ENCODE measurements around the gene NUP107.

The NUP107 gene

DNA sequence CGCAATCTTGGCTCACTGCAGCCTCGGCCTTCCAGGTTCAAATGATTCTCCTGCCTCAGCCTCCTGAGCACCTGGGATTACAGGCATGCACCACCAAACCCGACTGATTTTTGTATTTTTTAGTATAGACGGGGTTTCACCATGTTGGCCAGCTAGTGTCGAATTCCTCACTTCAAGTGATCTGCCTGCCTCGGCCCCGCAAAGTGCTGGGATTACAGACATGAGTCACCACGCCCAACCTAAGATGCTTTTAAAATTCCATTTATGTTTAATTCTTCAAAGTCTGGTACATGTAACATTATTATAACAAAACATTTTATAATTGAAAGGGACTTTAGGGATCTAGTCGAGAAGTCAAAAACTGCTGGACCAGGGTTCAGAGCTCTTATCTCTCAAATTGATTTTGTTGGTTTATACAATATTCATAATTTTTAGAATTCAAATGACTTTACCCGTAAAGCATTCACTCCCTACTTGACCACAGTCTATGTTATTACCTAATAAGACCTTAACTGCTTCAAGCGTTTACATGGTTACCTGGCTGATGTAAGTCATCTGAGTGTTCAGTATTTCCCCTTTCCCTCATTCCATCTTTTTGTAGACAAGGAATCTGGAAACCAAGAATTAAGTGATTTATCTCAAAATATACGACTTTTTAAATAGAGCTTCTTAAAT lies 47.9 kb upstream of the NUP107 start:
- H3K36me3 ChIP-seq (ENCODE audit: control insufficient read depth, low read length), result peaks cover 66% of the 10 kb centered on the region
- peak overlapping the region; percentile 55 for H3K27ac ChIP-seq (ENCODE audit: low read depth, low read length)
- TF ChIP-seq, protein P1, sequence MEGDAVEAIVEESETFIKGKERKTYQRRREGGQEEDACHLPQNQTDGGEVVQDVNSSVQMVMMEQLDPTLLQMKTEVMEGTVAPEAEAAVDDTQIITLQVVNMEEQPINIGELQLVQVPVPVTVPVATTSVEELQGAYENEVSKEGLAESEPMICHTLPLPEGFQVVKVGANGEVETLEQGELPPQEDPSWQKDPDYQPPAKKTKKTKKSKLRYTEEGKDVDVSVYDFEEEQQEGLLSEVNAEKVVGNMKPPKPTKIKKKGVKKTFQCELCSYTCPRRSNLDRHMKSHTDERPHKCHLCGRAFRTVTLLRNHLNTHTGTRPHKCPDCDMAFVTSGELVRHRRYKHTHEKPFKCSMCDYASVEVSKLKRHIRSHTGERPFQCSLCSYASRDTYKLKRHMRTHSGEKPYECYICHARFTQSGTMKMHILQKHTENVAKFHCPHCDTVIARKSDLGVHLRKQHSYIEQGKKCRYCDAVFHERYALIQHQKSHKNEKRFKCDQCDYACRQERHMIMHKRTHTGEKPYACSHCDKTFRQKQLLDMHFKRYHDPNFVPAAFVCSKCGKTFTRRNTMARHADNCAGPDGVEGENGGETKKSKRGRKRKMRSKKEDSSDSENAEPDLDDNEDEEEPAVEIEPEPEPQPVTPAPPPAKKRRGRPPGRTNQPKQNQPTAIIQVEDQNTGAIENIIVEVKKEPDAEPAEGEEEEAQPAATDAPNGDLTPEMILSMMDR (IDR thresholded peaks at IDR 0.05; ENCODE audit: low read depth, low read length, poor library complexity, severe bottlenecking), result no peak
- H3F3A ChIP-seq (ENCODE audit: control insufficient read depth, insufficient read depth), result peaks cover 27% of the 10 kb centered on the region
- no peaks in the 10 kb centered on the region for H3K27me3 ChIP-seq (ENCODE audit: control insufficient read depth, low read length)
- peak overlapping the region; percentile 24; the same call in 1 of the 2 replicates for H3K4me2 ChIP-seq (ENCODE audit: low read length)
- H3K9me2 ChIP-seq (replicated peaks; ENCODE audit: control insufficient read depth, low read length), result no peaks in the 10 kb centered on the region
- H3K4me1 ChIP-seq (ENCODE audit: control insufficient read depth, low read length), result peaks cover 76% of the 10 kb centered on the region
- no peaks in the 10 kb centered on the region for H3K9me3 ChIP-seq (ENCODE audit: control insufficient read depth, insufficient read depth, low read length)
- H3K4me3 ChIP-seq (ENCODE audit: low read length), result no peak overlapping the region; the same call in 1 of the 2 replicates
- peaks cover 100% of the 10 kb centered on the region for H3K79me2 ChIP-seq (ENCODE audit: control insufficient read depth, low read length)
- 0 out of 2 replicates have a peak, but pooled peaks cover 5% of the 10 kb centered on the region for H4K20me1 ChIP-seq (ENCODE audit: control insufficient read depth, insufficient read depth, low read depth, low read length)

DNA sequence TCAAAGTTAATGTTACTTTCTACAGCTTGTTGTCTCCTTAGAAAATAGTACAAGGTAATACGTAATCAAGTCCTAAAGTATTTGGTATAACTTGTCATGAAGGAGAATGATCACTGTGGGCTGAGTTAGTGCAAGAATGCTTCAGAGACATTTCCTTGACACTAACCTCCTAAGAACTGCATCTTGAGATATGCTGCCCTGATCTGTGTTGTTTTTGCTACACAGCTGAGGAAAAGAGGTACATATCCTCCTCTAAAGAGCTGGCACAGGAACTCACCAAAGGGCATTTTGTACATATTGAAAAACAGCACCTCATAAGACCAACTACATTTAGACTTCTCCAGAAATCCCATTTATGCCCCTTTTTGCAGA lies 47.4 kb upstream of the NUP107 start:
- TF ChIP-seq EZH2phosphoT487 (IDR thresholded peaks at IDR 0.05; ENCODE audit: borderline replicate concordance, low read length), result no peak
- TF ChIP-seq, protein P1 (IDR thresholded peaks at IDR 0.05; ENCODE audit: low read depth, low read length, poor library complexity, severe bottlenecking), result no peak
- Histone ChIP-seq H3K4me1 (ENCODE audit: control insufficient read depth, low read length) (peaks cover 71% of the 10 kb centered on the region), H3K79me2 (ENCODE audit: control insufficient read depth, low read length) (peaks cover 100% of the 10 kb centered on the region), H3K4me2 (ENCODE audit: low read length) (peak overlapping the region; percentile 24; the same call in 1 of the 2 replicates), H3K27me3 (ENCODE audit: control insufficient read depth, low read length) (no peaks in the 10 kb centered on the region), H3K36me3 (ENCODE audit: control insufficient read depth, low read length) (peaks cover 68% of the 10 kb centered on the region), H3K27ac (ENCODE audit: low read depth, low read length) (peak overlapping the region; percentile 55), H4K20me1 (ENCODE audit: control insufficient read depth, insufficient read depth, low read depth, low read length) (0 out of 2 replicates have a peak, but pooled peaks cover 7% of the 10 kb centered on the region), H3K9me3 (ENCODE audit: control insufficient read depth, insufficient read depth, low read length) (no peaks in the 10 kb centered on the region), H3F3A (ENCODE audit: control insufficient read depth, insufficient read depth) (peaks cover 23% of the 10 kb centered on the region; the same call in 1 of the 2 replicates), H3K4me3 (ENCODE audit: low read length) (no peak overlapping the region; the same call in 1 of the 2 replicates), H3K9me2 (replicated peaks; ENCODE audit: control insufficient read depth, low read length) (no peaks in the 10 kb centered on the region)

DNA sequence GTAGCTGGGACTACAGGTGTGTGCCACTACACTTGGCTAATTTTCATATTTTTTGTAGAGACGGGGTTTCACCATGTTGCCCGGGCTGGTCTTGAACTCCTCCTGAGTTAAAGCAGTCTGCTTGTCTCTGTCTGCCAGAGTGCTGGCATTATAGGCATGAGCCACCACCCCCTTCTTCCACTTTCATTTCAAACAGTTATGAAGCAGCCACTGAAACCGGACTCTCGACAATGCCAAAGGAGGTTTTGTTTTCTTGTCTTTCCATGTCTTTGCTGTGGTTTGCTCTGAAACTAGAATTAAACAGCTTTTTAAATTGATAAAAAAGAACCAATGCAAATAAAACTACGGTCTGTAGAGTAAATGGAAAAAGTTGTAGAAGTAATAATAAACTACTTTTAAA lies 45.6 kb upstream of the NUP107 start:
- peaks cover 15% of the 10 kb centered on the region; the same call in 1 of the 2 replicates for H3F3A ChIP-seq (ENCODE audit: control insufficient read depth, insufficient read depth)
- no peak overlapping the region for H3K27ac ChIP-seq (ENCODE audit: low read depth, low read length)
- peaks cover 100% of the 10 kb centered on the region for H3K79me2 ChIP-seq (ENCODE audit: control insufficient read depth, low read length)
- H3K4me2 ChIP-seq (ENCODE audit: low read length), result no peak overlapping the region
- H3K4me3 ChIP-seq (ENCODE audit: low read length), result no peak overlapping the region
- H3K36me3 ChIP-seq (ENCODE audit: control insufficient read depth, low read length), result peaks cover 65% of the 10 kb centered on the region
- TF ChIP-seq, protein P1 (IDR thresholded peaks at IDR 0.05; ENCODE audit: low read depth, low read length, poor library complexity, severe bottlenecking), result no peak
- TF ChIP-seq EZH2phosphoT487 (IDR thresholded peaks at IDR 0.05; ENCODE audit: borderline replicate concordance, low read length), result no peak
- H4K20me1 ChIP-seq (ENCODE audit: control insufficient read depth, insufficient read depth, low read depth, low read length), result peaks cover 14% of the 10 kb centered on the region; the same call in 1 of the 2 replicates
- H3K4me1 ChIP-seq (ENCODE audit: control insufficient read depth, low read length), result peaks cover 53% of the 10 kb centered on the region
- H3K9me3 ChIP-seq (ENCODE audit: control insufficient read depth, insufficient read depth, low read length), result no peaks in the 10 kb centered on the region
- H3K27me3 ChIP-seq (ENCODE audit: control insufficient read depth, low read length), result no peaks in the 10 kb centered on the region
- no peaks in the 10 kb centered on the region for H3K9me2 ChIP-seq (replicated peaks; ENCODE audit: control insufficient read depth, low read length)

Data from DOHH2 (cell line).